GM21825 (cell line): ENCODE measurements around the gene C11orf54.
"Not testable (repeated sequence)": the region's sequence is repeated elsewhere in the genome, so short reads cannot be mapped to it uniquely, and the experiment has no call there.

Experiments
- ATAC-seq: cut with Tn5 transposase; IDR thresholded peaks from one replicate; pipeline ENCODE4 v1.9.1; 2021; ENCODE audit warnings: mild to moderate bottlenecking, moderate library complexity; ENCODE audit not compliant: unreplicated experiment

Gene C11orf54

GRCh38 chr11:93765551-93765950 is 24.1 kb downstream of the C11orf54 start:
- ATAC-seq, result no peak

- no peak for ATAC-seq
These were observed 25.0 kb downstream of the C11orf54 start for GRCh38 chr11:93766504-93766903.

GRCh38 chr11:93767018-93767417 is 25.5 kb downstream of the C11orf54 start:
- ATAC-seq, result no peak

- ATAC-seq, result no peak
These were observed 28.7 kb downstream of the C11orf54 start for GRCh38 chr11:93770160-93770559.

- ATAC-seq, result no peak
These were observed 30.7 kb downstream of the C11orf54 start for GRCh38 chr11:93772123-93772522.

- ATAC-seq, result no peak
These were observed 31.6 kb downstream of the C11orf54 start for GRCh38 chr11:93773045-93773477.

GRCh38 chr11:93773601-93774200 is 32.2 kb downstream of the C11orf54 start:
- no peak for ATAC-seq

- ATAC-seq, result not testable (repeated sequence)
These were observed 33.1 kb downstream of the C11orf54 start for GRCh38 chr11:93774560-93774959.

- no peak for ATAC-seq
These were observed 33.8 kb downstream of the C11orf54 start for GRCh38 chr11:93775289-93775688.

GRCh38 chr11:93783362-93783761 is 41.9 kb downstream of the C11orf54 start:
- ATAC-seq, result no peak

- peak; percentile 33 for ATAC-seq
These were observed 42.3 kb downstream of the C11orf54 start for GRCh38 chr11:93783765-93784144.

GRCh38 chr11:93784145-93784934 is 42.9 kb downstream of the C11orf54 start, which contains the start of gene MED17:
TSS of gene MED17 (plus strand) at chr11:93784282. CDS start at chr11:93784514, 232 bp downstream.
- ATAC-seq, result peak; percentile 99

GRCh38 chr11:93784935-93785360 is 43.5 kb downstream of the C11orf54 start:
- peak; percentile 22 for ATAC-seq

- ATAC-seq, result no peak
These were observed 50.0 kb downstream of the C11orf54 start for GRCh38 chr11:93791493-93791892.

GRCh38 chr11:93796441-93797231 is 55.2 kb downstream of the C11orf54 start:
- no peak for ATAC-seq

- ATAC-seq, result no peak
These were observed 59.9 kb downstream of the C11orf54 start for GRCh38 chr11:93801366-93801765.

- no peak for ATAC-seq
These were observed 63.4 kb downstream of the C11orf54 start for GRCh38 chr11:93804879-93805278.

GRCh38 chr11:93807980-93808379 is 66.5 kb downstream of the C11orf54 start:
- ATAC-seq, result no peak

GRCh38 chr11:93813974-93814373 is 72.5 kb downstream of the C11orf54 start:
- ATAC-seq, result no peak
